HG02642 (cell line): ENCODE results near the gene CHCHD10.

Experiments used
- ATAC-seq: cut with Tn5 transposase; IDR thresholded peaks from one replicate; pipeline ENCODE4 v1.9.1; 2021; ENCODE audit warnings: mild to moderate bottlenecking; ENCODE audit not compliant: unreplicated experiment, poor library complexity

Gene CHCHD10

GRCh38 chr22:23767673-23768548, at the start of gene CHCHD10:
Gene CHCHD10, minus strand, starts transcription at chr22:23767972. Its CDS starts 98 bp downstream, at chr22:23767874.
- peak; percentile 53 for ATAC-seq

- no peak for ATAC-seq
Observed at GRCh38 chr22:23817146-23817545, 49.4 kb upstream of the CHCHD10 start.

- no peak for ATAC-seq
Observed at GRCh38 chr22:23816156-23816976, 48.6 kb upstream of the CHCHD10 start.

DNA sequence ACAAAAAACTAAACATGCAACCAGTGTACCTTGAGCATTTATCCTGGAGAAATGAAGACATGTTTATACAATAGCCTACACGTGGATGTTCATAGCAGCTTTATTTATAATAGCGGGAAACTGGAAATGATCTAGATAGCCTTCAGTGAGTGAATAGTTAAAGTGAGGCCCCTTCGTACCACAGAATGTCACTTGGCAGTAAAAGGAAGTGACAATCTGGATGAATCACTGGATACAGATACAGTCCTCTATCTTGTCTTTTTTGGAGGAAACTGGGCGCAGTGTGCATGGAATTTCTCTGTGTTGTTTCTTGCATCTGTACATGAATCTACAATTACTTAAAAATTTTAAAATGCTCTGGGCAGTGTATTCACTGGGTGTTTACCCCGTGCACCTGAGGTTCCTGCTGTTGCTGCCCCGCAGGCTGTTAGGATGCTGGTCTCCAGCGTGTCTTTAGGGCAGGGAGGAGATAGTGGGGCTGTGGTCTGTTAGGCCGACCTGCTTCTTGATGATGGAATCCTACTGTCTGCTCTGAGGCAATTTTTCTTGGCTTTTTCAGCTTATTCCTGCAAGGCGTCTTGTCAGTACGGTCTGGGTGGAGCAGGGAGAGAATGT, 47.9 kb upstream of the CHCHD10 start:
- ATAC-seq, result no peak

DNA sequence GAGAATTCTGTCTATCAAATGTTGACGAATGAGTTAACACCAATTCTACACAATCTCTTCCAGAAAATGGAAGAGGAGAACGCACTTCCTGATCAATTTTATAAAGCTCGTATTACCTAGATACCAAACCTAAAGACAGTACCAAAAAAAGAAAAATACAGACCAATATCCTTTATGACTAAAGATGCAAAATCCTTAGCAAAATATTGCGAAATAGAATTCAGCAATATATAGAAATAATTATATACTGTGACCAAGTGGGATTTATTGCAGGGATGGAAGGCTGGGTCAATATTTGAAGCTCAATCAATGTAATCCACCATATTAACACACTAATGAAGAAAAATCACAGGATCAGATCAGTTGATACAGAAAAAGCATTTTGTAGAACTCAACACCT, 44.6 kb upstream of the CHCHD10 start:
- ATAC-seq, result no peak

- ATAC-seq, result no peak
Observed at GRCh38 chr22:23806837-23807236, 39.1 kb upstream of the CHCHD10 start.

GRCh38 chr22:23804781-23805291, 37.1 kb upstream of the CHCHD10 start:
- ATAC-seq, result no peak

- no peak for ATAC-seq
Observed at GRCh38 chr22:23803001-23803819, 35.4 kb upstream of the CHCHD10 start.

DNA sequence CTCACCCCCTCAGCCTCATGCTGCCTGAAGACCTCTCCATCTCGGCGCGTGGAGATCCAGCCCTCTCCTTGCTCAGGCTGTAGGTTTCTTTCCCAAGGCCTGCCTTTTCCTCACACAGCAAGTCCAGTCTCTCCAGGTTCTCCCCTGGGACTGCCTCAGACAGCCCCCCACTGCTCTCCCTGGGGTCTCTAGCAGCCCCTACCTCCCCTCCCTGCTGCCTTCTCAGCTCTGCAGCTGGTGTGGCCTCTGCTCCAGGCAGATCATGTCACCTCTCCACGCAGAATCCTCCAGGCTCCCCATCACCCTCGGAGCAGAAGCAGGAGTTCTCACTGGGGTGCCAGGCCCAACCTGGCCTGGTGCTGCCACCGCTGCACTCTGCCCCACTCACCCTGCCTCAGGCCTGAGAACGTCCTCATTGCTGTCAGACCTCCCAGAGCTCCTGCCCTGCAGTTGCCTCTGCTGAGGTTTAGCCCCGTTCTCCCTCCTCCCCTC, 34.2 kb upstream of the CHCHD10 start:
- ATAC-seq, result no peak

DNA sequence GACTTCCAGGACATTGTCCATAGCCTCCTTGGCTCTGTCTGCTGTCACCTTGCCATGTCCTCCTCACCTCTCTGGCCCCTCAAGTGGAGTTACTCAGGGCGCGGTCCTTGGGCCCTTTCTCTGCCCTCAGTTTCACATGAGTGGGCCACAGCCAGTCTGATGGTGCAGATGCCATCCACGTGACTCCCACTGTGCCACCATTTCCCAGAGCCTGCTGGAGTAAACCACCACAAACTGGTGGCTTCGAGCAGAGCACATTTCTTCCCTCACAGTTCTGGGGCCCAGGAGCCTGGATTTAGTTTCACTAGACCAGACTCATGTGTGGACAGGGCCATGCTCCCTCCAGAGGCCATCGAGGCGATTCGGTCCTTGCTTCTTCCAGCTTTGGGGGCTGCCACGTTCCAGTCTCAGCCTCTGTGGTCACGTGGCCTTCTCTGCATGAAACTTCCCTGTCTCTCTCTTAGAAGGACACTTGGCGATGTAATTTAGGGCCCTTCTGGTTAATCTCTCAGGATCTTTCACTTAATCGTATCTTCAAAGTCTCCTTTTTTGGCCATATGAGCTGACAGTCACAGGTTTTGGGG, 33.6 kb upstream of the CHCHD10 start:
- peak; percentile 18 for ATAC-seq

- peak; percentile 57 for ATAC-seq
Observed at GRCh38 chr22:23800297-23801237, 32.8 kb upstream of the CHCHD10 start.

DNA sequence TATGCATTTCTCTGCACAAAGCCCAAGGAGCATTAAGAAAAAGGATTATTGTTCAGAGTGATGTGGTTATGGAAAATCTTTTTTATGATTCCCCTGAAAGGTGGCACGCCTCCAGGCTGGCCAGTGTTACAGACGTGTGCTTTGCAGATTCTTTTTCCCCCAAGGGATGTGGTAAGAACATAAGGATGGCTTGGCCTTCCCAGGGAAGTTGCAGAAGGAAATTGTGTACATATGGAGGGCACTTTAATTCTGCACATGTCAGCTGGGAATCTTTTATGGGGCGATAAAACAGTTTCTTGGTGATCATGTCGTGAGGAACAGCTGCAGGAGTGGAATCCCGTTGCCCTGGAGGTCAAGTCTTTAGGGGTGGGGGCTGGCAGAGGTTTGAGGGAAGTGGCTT, 28.7 kb upstream of the CHCHD10 start:
- no peak for ATAC-seq

DNA sequence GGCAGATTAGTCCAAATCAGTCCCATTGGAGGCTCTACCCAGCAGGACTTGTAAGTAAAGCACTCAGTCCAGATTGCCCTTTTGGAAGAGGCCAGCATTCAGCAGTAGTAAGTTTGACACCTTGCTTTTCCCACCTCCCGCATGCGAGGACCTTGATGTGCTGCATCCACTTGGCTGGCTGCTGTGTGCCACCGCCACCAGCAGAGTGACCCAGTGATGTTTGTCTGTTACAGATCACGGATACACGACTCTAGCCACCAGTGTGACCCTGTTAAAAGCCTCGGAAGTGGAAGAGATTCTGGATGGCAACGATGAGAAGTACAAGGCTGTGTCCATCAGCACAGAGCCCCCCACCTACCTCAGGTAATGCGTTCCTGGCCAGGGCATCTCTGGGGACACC, 25.6 kb upstream of the CHCHD10 start:
- no peak for ATAC-seq

DNA sequence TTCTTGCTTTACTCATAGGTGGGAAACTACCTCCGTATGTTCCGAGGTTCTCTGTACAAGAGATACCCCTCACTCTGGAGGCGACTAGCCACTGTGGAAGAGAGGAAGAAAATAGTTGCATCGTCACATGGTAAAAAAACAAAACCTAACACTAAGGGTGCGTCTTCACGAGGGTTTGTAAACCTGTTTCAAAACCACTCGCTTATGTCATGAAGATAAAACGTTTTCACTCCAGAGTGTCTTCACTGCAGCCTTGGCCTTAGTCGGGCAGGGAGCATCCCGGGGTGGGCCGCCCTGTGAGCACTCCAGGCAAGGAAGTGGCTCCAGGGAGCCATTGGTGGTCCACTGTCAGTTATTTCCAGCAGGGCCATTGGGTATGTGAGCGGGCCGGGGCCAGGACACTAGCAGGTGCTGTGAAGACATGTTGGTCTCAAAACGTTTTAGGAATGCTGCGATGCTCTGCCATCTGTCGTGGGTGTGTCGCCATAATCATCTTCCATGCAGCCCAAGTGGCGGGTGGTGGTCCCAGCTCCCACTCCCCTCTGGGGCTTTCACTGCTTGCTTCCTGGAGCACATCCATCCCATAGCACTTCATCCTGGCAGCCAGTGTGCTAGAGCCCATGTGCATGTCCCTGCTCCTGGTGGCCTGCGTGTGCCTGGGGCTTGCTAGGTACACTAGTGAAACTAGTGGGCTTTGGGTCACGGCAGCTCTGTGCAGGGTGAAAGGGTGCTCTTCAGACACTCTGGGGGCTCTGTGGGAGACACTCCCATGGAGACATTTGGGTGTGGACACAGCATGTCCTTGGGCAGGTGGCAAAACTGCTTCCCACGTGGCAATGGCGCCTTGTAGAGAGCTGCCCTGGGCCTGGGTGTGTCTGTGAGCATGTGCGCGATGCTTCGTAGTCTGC, 24.2 kb upstream of the CHCHD10 start:
- ATAC-seq, result no peak

GRCh38 chr22:23790819-23791737, 23.3 kb upstream of the CHCHD10 start:
- ATAC-seq, result no peak

GRCh38 chr22:23789638-23790037, 21.9 kb upstream of the CHCHD10 start:
- no peak for ATAC-seq
